ENCODE measurements around the gene FRMD4B. TPM values are rescaled to one million over a fixed set of nuclear protein-coding genes. Genes with fewer than 3 reads are reported as not detected.

FRMD4B gene
- total RNA-seq, 1 donor from 2014 or later, result 140 TPM

- Mint-ChIP-seq H3K27me3 (ENCODE audit: low read depth) (no peaks in the 10 kb centered on the region), H3K27ac (no peak overlapping the region), H3K4me1 (peaks cover 2% of the 10 kb centered on the region), H3K9me3 (no peaks in the 10 kb centered on the region), H3K36me3 (no peaks in the 10 kb centered on the region), H3K4me3 (no peak overlapping the region)
- TF ChIP-seq, protein P1, sequence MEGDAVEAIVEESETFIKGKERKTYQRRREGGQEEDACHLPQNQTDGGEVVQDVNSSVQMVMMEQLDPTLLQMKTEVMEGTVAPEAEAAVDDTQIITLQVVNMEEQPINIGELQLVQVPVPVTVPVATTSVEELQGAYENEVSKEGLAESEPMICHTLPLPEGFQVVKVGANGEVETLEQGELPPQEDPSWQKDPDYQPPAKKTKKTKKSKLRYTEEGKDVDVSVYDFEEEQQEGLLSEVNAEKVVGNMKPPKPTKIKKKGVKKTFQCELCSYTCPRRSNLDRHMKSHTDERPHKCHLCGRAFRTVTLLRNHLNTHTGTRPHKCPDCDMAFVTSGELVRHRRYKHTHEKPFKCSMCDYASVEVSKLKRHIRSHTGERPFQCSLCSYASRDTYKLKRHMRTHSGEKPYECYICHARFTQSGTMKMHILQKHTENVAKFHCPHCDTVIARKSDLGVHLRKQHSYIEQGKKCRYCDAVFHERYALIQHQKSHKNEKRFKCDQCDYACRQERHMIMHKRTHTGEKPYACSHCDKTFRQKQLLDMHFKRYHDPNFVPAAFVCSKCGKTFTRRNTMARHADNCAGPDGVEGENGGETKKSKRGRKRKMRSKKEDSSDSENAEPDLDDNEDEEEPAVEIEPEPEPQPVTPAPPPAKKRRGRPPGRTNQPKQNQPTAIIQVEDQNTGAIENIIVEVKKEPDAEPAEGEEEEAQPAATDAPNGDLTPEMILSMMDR (IDR thresholded peaks at IDR 0.05; ENCODE audit: unreplicated experiment), result no peak
- DNase-seq (ENCODE audit: low spot score in 2 of 2, unreplicated experiment in 2 of 2), result no peak
These were observed 21.5 kb downstream of the FRMD4B start for GRCh38 chr3:69364354-69364753.

GRCh38 chr3:69360690-69361089, 25.2 kb downstream of the FRMD4B start:
- H3K27me3 Mint-ChIP-seq (ENCODE audit: low read depth), result no peaks in the 10 kb centered on the region
- H3K9me3 Mint-ChIP-seq, result no peaks in the 10 kb centered on the region
- H3K4me1 Mint-ChIP-seq, result peaks cover 7% of the 10 kb centered on the region
- no peak overlapping the region for H3K27ac Mint-ChIP-seq
- DNase-seq (ENCODE audit: low spot score in 2 of 2, unreplicated experiment in 2 of 2), result no peak
- H3K36me3 Mint-ChIP-seq, result no peaks in the 10 kb centered on the region
- H3K4me3 Mint-ChIP-seq, result no peak overlapping the region
- TF ChIP-seq, protein P1 (IDR thresholded peaks at IDR 0.05; ENCODE audit: unreplicated experiment), result no peak

DNA sequence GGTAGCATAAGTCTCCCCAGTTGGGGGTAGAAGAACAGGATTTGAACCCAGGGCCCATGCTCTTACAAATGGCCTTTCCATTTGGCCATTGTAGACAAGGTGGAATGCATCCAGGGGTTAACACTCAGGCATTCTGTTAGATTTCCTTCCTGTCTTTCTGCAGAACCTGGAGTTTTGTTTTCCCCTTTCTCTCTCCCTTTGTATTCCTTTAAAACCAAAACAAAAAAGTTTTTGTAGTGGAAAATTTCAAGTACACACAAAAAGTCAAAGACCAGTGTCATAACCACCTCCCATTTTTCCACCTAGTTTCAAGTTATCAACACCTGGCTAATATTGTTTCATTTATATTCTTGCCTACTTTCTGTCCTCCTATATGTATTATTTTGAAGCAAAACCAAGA, 26.0 kb downstream of the FRMD4B start:
- DNase-seq (ENCODE audit: low spot score in 2 of 2, unreplicated experiment in 2 of 2), result no peak
- H3K4me3 Mint-ChIP-seq, result no peak overlapping the region
- TF ChIP-seq, protein P1 (IDR thresholded peaks at IDR 0.05; ENCODE audit: unreplicated experiment), result no peak
- H3K27me3 Mint-ChIP-seq (ENCODE audit: low read depth), result no peaks in the 10 kb centered on the region
- no peak overlapping the region for H3K27ac Mint-ChIP-seq
- no peaks in the 10 kb centered on the region for H3K36me3 Mint-ChIP-seq
- H3K9me3 Mint-ChIP-seq, result no peaks in the 10 kb centered on the region
- H3K4me1 Mint-ChIP-seq, result peaks cover 5% of the 10 kb centered on the region

- no peak overlapping the region for H3K4me3 Mint-ChIP-seq
- H3K27me3 Mint-ChIP-seq (ENCODE audit: low read depth), result no peaks in the 10 kb centered on the region
- H3K27ac Mint-ChIP-seq, result no peak overlapping the region
- peaks cover 5% of the 10 kb centered on the region for H3K4me1 Mint-ChIP-seq
- TF ChIP-seq, protein P1 (IDR thresholded peaks at IDR 0.05; ENCODE audit: unreplicated experiment), result no peak
- no peaks in the 10 kb centered on the region for H3K36me3 Mint-ChIP-seq
- H3K9me3 Mint-ChIP-seq, result no peaks in the 10 kb centered on the region
- DNase-seq (ENCODE audit: low spot score in 2 of 2, unreplicated experiment in 2 of 2), result no peak
These were observed 26.5 kb downstream of the FRMD4B start for GRCh38 chr3:69359339-69359893.

DNA sequence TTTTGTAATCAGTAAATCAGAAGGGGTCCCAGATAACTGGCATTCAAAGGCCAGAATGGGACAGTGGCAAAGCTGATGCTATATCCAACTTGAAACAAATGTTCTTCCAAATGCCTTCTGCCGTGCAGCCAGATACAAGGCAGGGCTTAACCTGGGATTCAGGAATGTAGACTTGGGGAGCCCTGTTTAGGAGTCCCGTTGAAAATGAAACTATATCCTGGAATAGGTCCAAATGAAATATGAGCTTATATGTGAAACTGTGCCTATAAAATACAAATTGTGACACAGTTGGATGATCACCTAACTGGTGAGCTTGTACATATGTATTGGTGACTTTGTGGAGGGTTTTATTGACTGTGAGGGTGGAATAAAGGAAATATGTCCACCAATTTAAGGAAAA, 28.7 kb downstream of the FRMD4B start:
- Mint-ChIP-seq H3K4me3 (no peak overlapping the region), H3K4me1 (peaks cover 5% of the 10 kb centered on the region), H3K36me3 (no peaks in the 10 kb centered on the region), H3K9me3 (no peaks in the 10 kb centered on the region), H3K27ac (no peak overlapping the region), H3K27me3 (ENCODE audit: low read depth) (no peaks in the 10 kb centered on the region)
- DNase-seq (ENCODE audit: low spot score in 2 of 2, unreplicated experiment in 2 of 2), result no peak
- TF ChIP-seq, protein P1 (IDR thresholded peaks at IDR 0.05; ENCODE audit: unreplicated experiment), result no peak

DNA sequence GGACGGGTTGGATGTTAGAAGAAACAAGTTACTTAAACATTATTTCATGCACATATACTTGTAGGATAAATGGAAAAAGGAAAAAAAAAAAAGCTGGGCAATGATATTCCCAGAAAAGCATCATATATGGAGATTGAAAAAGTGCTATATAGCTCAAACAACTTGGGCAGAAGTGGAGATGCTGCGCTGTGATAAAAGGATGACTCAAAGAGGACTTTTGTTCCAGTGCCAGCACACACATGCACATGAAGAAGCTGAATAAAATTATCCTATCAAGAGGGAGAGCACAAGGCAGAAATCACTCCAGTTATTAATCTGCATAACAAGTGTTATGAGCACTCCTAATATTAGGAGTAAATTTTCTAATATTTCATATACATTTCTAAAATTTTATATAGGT, 30.9 kb downstream of the FRMD4B start:
- Mint-ChIP-seq H3K9me3 (no peaks in the 10 kb centered on the region), H3K36me3 (no peaks in the 10 kb centered on the region), H3K4me1 (peaks cover 5% of the 10 kb centered on the region), H3K27ac (no peak overlapping the region), H3K27me3 (ENCODE audit: low read depth) (no peaks in the 10 kb centered on the region), H3K4me3 (no peak overlapping the region)
- no peak for DNase-seq (ENCODE audit: low spot score in 2 of 2, unreplicated experiment in 2 of 2)
- TF ChIP-seq, protein P1 (IDR thresholded peaks at IDR 0.05; ENCODE audit: unreplicated experiment), result no peak

Data from mesothelial cell of epicardium (in vitro differentiated cells).